Calu3 (cell line): ENCODE results near the gene RPL14. TPM values are rescaled to one million over a fixed set of nuclear protein-coding genes. Genes with fewer than 3 reads are reported as not detected.

Experiments used
- BruUV-seq: library from RNA; stranded (reverse); fragments of 400-500 nt; replicated peaks from 2 replicates; lab custom pipeline; 2021; lab: Mats Ljungman, UMichigan
- CTCF ChIA-PET: fragments of 300-600 bp; sonication (Branson Sonifier 250); formaldehyde crosslinking; loops from one replicate; lab custom pipeline; 2022; ENCODE audit warnings: antibody characterized with exemption; lab: Charles Lee
- DNase-seq: peaks from one replicate; pipeline ENCODE4 v3.0.0; 2022
- H3K27ac Mint-ChIP-seq: one replicate; pipeline ENCODE4 v1.8.0; 2022; ENCODE audit warnings: mixed read lengths; ENCODE audit not compliant: unreplicated experiment
- H3K27me3 Mint-ChIP-seq: one replicate; pipeline ENCODE4 v1.8.0; 2022; ENCODE audit warnings: mixed read lengths; ENCODE audit not compliant: unreplicated experiment
- H3K36me3 Mint-ChIP-seq: one replicate; pipeline ENCODE4 v1.8.0; 2022; ENCODE audit warnings: mild to moderate bottlenecking, moderate library complexity, mixed read lengths; ENCODE audit not compliant: insufficient read depth, unreplicated experiment
- H3K4me1 Mint-ChIP-seq: one replicate; pipeline ENCODE4 v1.8.0; 2022; ENCODE audit warnings: mild to moderate bottlenecking, low read depth, mixed read lengths; ENCODE audit not compliant: unreplicated experiment
- H3K4me3 Mint-ChIP-seq: one replicate; pipeline ENCODE4 v1.8.0; 2022; ENCODE audit warnings: mild to moderate bottlenecking, low read depth, moderate library complexity, mixed read lengths; ENCODE audit not compliant: unreplicated experiment
- H3K9me3 Mint-ChIP-seq: one replicate; pipeline ENCODE4 v1.8.0; 2022; ENCODE audit warnings: low read depth, mixed read lengths; ENCODE audit not compliant: unreplicated experiment
- intact Hi-C: fragments of 100-400 bp; cut with micrococcal nuclease; formaldehyde crosslinking; loops from one replicate; pipeline ENCODE4 v1.10.0; 2022; ENCODE audit not compliant: unreplicated experiment
- total RNA-seq: library from RNA; stranded (reverse); gene quantifications from 2 replicates; pipeline ENCODE4 v1.2.3, GENCODE V29; 2022
- TF ChIP-seq, protein P1 (sequence below): fragments of 200-600 bp; IDR thresholded peaks from one replicate; pipeline ENCODE4 v1.8.0; 2022; ENCODE audit warnings: antibody characterized with exemption; ENCODE audit not compliant: unreplicated experiment

Gene RPL14
- total RNA-seq, 1 experiment from 2014 or later, result 1,349 TPM

DNA sequence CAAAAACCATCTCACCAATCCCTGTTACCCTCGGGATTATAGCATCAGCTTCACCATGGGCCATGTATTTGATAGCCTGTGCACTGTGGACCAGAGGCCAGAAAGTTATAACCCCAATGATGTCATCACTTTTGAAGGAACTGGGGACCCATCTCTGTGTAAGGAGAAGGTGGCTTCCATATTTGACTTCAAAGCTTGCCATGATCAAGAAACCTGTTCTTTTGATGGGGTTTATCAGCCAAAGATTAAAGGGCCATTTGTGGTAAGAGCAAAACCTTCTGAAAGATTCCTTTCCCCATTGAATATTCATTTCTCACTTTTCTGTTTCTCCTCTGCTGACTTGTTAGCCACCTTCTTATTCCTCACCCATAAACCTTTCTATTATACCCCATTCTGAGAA, 34.3 kb upstream of the RPL14 start:
- no peak overlapping the region for H3K27ac Mint-ChIP-seq
- H3K9me3 Mint-ChIP-seq, result no peaks in the 10 kb centered on the region
- CTCF ChIA-PET, result no interaction called here
- no peaks in the 10 kb centered on the region for H3K36me3 Mint-ChIP-seq
- H3K4me1 Mint-ChIP-seq, result no peaks in the 10 kb centered on the region
- no peaks in the 10 kb centered on the region for H3K27me3 Mint-ChIP-seq
- TF ChIP-seq, protein P1, sequence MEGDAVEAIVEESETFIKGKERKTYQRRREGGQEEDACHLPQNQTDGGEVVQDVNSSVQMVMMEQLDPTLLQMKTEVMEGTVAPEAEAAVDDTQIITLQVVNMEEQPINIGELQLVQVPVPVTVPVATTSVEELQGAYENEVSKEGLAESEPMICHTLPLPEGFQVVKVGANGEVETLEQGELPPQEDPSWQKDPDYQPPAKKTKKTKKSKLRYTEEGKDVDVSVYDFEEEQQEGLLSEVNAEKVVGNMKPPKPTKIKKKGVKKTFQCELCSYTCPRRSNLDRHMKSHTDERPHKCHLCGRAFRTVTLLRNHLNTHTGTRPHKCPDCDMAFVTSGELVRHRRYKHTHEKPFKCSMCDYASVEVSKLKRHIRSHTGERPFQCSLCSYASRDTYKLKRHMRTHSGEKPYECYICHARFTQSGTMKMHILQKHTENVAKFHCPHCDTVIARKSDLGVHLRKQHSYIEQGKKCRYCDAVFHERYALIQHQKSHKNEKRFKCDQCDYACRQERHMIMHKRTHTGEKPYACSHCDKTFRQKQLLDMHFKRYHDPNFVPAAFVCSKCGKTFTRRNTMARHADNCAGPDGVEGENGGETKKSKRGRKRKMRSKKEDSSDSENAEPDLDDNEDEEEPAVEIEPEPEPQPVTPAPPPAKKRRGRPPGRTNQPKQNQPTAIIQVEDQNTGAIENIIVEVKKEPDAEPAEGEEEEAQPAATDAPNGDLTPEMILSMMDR, result no peak
- intact Hi-C loops, result no loop called here
- no peak for DNase-seq
- H3K4me3 Mint-ChIP-seq, result no peak overlapping the region
- no TSS peak for BruUV-seq

DNA sequence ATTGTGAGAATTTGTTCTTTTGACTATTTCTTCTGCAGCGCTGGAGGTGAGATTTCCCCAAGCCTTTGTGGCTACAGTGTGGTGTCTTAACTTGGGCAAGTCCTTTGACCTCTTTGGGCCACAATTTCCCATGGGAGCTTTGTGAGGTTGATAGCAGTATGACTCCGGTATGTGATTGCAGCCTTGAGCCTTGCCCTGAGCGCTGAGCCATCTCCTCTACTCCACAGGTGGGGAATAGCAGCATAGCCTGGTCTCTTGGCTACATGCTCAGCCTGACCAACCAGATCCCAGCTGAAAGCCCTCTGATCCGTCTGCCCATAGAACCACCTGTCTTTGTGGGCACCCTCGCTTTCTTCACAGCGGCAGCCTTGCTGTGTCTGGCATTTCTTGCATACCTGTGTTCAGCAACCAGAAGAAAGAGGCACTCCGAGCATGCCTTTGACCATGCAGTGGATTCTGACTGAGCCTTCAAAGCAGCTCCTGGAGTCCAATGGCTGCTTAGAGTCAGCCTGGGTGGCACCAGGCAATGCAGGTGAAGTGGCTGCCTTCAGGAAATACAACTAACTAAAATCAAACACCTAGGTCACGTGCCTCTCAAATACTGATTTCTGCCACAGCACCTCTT, 30.0 kb upstream of the RPL14 start:
- H3K9me3 Mint-ChIP-seq, result no peaks in the 10 kb centered on the region
- H3K36me3 Mint-ChIP-seq, result no peaks in the 10 kb centered on the region
- intact Hi-C loops, result no loop called here
- CTCF ChIA-PET, result no interaction called here
- no peak overlapping the region for H3K27ac Mint-ChIP-seq
- no peak for DNase-seq
- no TSS peak for BruUV-seq
- no peak overlapping the region for H3K4me3 Mint-ChIP-seq
- no peaks in the 10 kb centered on the region for H3K27me3 Mint-ChIP-seq
- TF ChIP-seq, protein P1, result no peak
- no peaks in the 10 kb centered on the region for H3K4me1 Mint-ChIP-seq

DNA sequence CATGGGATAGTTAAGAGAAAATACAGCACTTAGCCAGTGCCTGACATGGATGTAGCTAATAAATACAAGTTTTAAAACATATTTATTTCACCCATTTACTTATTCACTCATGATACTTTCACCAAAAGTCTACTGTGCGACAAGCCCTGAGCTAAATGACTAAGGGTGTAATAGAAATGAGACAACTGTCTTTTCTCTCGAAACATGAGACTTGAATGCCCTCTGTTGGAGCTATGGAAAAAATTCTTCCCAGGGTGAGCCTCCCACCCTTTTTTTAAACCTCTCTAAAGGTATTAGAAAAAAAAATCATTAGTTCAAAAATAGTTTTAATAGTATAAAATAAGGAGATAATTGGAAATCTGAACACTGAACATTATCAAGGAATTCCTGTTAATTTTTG, 24.3 kb upstream of the RPL14 start:
- intact Hi-C loops, result loop anchor here (2.0 to 10.0 kb wide), 2 partner anchors 106 to 238 kb away; no protein-coding TSS in a partner anchor
- CTCF ChIA-PET, result no interaction called here
- Mint-ChIP-seq H3K27ac (no peak overlapping the region), H3K4me3 (no peak overlapping the region), H3K4me1 (no peaks in the 10 kb centered on the region), H3K9me3 (no peaks in the 10 kb centered on the region), H3K27me3 (no peaks in the 10 kb centered on the region), H3K36me3 (no peaks in the 10 kb centered on the region)
- TF ChIP-seq, protein P1, result no peak
- no TSS peak for BruUV-seq
- DNase-seq, result no peak

DNA sequence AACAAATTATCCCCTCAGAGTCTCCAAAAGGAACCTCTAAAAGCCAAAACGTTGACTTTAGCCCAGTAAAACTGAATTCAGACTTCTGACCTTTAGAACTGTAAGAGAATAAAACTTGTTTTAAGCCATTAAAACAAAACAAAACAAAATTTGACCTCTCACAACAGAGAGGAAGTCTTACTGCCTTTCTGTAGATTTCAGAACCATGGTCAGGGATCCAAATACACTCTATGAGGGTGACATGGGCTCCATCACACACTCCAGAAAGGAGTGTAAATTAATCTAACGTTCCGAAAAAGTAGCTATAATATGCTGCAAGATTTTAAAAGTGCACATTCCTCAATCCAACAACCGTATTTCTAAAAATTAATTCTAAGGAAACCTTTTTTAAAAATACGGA, 19.2 kb upstream of the RPL14 start:
- Mint-ChIP-seq H3K4me3 (no peak overlapping the region), H3K36me3 (no peaks in the 10 kb centered on the region), H3K4me1 (no peaks in the 10 kb centered on the region), H3K9me3 (no peaks in the 10 kb centered on the region), H3K27me3 (no peaks in the 10 kb centered on the region), H3K27ac (no peak overlapping the region)
- BruUV-seq, result no TSS peak
- DNase-seq, result no peak
- CTCF ChIA-PET, result no interaction called here
- TF ChIP-seq, protein P1, result no peak
- intact Hi-C loops, result loop anchor here (10.0 kb wide), 1 partner anchor 243 kb away; no protein-coding TSS in a partner anchor
